Activated CD8-positive, alpha-beta T cell treated with anti-CD3 and anti-CD28 coated beads for 36 hours (primary cell): ENCODE measurements around the gene MORC4. TPM values are rescaled to one million over a fixed set of nuclear protein-coding genes. Genes with fewer than 3 reads are reported as not detected.

ENCODE experiments used
- ATAC-seq: fragments of 200-7000 bp; cut with Tn5 transposase; one replicate; pipeline ENCODE4 v1.10.0; 2021; ENCODE audit warnings: mild to moderate bottlenecking, moderate library complexity
- CTCF ChIA-PET: fragments of 350-600 bp; sonication (Branson Sonifier 250); formaldehyde crosslinking; loops from one replicate; lab custom pipeline; 2021; ENCODE audit warnings: antibody characterized with exemption; lab: Charles Lee
- POLR2A ChIA-PET: fragments of 350-600 bp; sonication (Branson Sonifier 250); formaldehyde crosslinking; loops from one replicate; lab custom pipeline; 2021; ENCODE audit warnings: antibody characterized with exemption; lab: Charles Lee
- DNase-seq: peaks from one replicate; pipeline ENCODE4 v3.0.0-alpha.2; 2020
- H3K27ac Mint-ChIP-seq: one replicate; pipeline ENCODE4 v1.8.0; 2021; ENCODE audit warnings: mild to moderate bottlenecking, mixed read lengths
- H3K27me3 Mint-ChIP-seq: one replicate; pipeline ENCODE4 v1.8.0; 2021; ENCODE audit warnings: mixed read lengths
- H3K36me3 Mint-ChIP-seq: one replicate; pipeline ENCODE4 v1.8.0; 2021; ENCODE audit warnings: low read depth, mixed read lengths
- H3K4me1 Mint-ChIP-seq: one replicate; pipeline ENCODE4 v1.8.0; 2021; ENCODE audit warnings: low read depth, mixed read lengths
- H3K4me3 Mint-ChIP-seq: one replicate; pipeline ENCODE4 v1.8.0; 2021; ENCODE audit warnings: mild to moderate bottlenecking, moderate library complexity, mixed read lengths
- H3K9me3 Mint-ChIP-seq: one replicate; pipeline ENCODE4 v1.8.0; 2021; ENCODE audit warnings: mixed read lengths
- CTCF ChIP-seq: fragments of 200-600 bp; IDR thresholded peaks from one replicate; pipeline ENCODE4 v1.8.0; 2022; ENCODE audit warnings: antibody characterized with exemption, mild to moderate bottlenecking
- intact Hi-C: fragments of 100-400 bp; cut with micrococcal nuclease; formaldehyde crosslinking; loops from one replicate; pipeline ENCODE4 v1.10.0; 2022
- total RNA-seq, 2 experiments: library from RNA; stranded (reverse); gene quantifications; one replicate each; pipeline ENCODE4 v1.2.3, GENCODE V29; 2021

The MORC4 gene
- total RNA-seq, 2 experiments from 2014 or later: 7.8 to 8.2 TPM

DNA sequence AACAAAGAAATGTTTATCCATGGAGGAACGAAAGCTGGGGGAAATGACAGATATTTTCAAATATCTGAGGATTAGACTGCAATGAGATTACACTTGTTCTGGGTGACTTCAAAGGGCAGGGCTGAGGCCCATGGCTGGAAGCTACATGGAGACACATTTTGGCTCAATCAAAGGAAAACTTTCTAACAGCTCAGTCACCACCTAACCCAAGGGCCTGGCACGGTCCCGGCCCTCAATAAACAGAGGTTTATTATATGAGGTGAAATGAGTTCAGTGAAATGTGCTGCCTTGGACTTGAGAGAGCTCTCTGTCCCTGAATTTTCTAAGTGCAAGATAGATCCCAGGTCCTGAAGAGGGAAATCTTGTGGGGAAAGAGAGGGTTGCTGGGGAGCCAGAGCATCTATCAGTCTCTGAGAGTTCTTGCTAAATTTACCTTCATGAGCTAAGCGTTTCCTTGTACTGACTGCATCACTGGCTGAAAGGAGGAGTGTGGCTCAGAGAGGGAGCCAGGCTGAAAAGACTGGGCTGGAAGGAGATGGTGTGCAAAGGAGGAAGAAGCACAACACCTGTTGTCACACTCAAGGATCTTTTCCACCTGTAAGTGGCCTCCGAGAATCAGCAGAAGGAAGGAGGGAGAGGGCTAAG, 94.8 kb downstream of the MORC4 start:
- Mint-ChIP-seq H3K27ac (no peak overlapping the region), H3K4me3 (no peak overlapping the region), H3K9me3 (no peaks in the 10 kb centered on the region), H3K36me3 (no peaks in the 10 kb centered on the region), H3K27me3 (no peaks in the 10 kb centered on the region), H3K4me1 (no peaks in the 10 kb centered on the region)
- TF ChIP-seq CTCF: no peak
- POLR2A ChIA-PET: no interaction called here
- intact Hi-C loops: no loop called here
- ATAC-seq (no peak), DNase-seq (no peak)
- CTCF ChIA-PET: interaction anchor here (4.3 kb wide), 1 partner anchor 11 kb away, joined by 22 read pairs; no protein-coding TSS in a partner anchor

DNA sequence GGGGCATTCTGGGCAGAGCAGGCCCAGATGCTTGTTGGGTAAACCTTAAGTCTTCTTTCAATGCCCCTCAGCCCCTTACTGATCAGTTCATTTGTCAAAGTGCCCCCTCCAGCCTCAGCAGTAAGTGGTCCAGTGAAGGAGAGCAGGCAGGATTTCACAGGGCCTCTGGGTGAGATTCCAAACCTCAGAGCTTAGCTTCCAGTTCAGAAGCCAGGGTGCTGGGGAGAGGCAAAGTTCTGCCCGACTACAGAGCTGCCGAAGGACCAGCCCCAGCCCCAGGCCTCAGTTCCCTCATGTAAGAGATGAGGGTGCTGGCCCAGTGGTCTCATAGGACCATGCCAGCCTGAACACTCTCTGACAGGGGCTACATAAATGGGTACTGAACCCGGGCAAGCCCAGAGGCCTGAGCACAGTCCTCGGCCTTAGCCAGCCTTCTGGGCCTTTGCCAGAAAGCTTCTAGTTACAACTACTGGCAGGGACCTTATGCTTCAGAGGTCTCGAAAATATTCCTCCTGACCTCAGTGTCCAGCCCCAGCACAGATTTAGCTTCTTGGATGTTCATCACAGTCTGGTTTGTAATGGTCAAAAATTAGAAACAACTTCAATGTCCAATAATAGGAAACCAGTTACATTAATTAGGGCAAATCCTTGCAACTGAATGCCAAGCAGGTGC, 96.0 kb downstream of the MORC4 start:
- H3K4me1 Mint-ChIP-seq: no peaks in the 10 kb centered on the region
- CTCF ChIA-PET: interaction anchor here (0.9 to 4.3 kb wide), 2 partner anchors 10 to 31 kb away, joined by 3 to 22 read pairs; no protein-coding TSS in a partner anchor
- POLR2A ChIA-PET: no interaction called here
- no peak for DNase-seq
- no peaks in the 10 kb centered on the region for H3K9me3 Mint-ChIP-seq
- H3K27me3 Mint-ChIP-seq: no peaks in the 10 kb centered on the region
- H3K36me3 Mint-ChIP-seq: no peaks in the 10 kb centered on the region
- intact Hi-C loops: no loop called here
- H3K27ac Mint-ChIP-seq: no peak overlapping the region
- no peak overlapping the region for H3K4me3 Mint-ChIP-seq
- ATAC-seq: no peak
- no peak for TF ChIP-seq CTCF

- H3K4me1 Mint-ChIP-seq: no peaks in the 10 kb centered on the region
- ATAC-seq: no peak
- H3K27ac Mint-ChIP-seq: no peak within 1 kb of the TSS
- CTCF ChIA-PET: interaction anchor here (0.9 to 4.3 kb wide), 2 partner anchors 9 to 31 kb away, joined by 3 to 22 read pairs; no protein-coding TSS in a partner anchor
- intact Hi-C loops: no loop called here
- H3K9me3 Mint-ChIP-seq: no peaks in the 10 kb centered on the region
- H3K27me3 Mint-ChIP-seq: no peaks in the 10 kb centered on the region
- H3K36me3 Mint-ChIP-seq: no peaks in the 10 kb centered on the region
- H3K4me3 Mint-ChIP-seq: no peak within 1 kb of the TSS
- POLR2A ChIA-PET: no interaction called here
- TF ChIP-seq CTCF: no peak
- no peak for DNase-seq
These were observed 96.7 kb downstream of the MORC4 start, which contains the start of gene RIPPLY1 for GRCh38 chrX:106903291-106903824. Gene RIPPLY1, minus strand, starts transcription at chrX:106903341. Its CDS starts 54 bp downstream, at chrX:106903287.

GRCh38 chrX:106902684-106903083, 97.3 kb downstream of the MORC4 start:
- H3K9me3 Mint-ChIP-seq: no peaks in the 10 kb centered on the region
- H3K4me1 Mint-ChIP-seq: no peaks in the 10 kb centered on the region
- no peak for TF ChIP-seq CTCF
- intact Hi-C loops: no loop called here
- H3K4me3 Mint-ChIP-seq: no peak overlapping the region
- no peak for ATAC-seq
- ChIA-PET CTCF (interaction anchor here (4.3 kb wide), 1 partner anchor 8 kb away, joined by 22 read pairs; no protein-coding TSS in a partner anchor), POLR2A (no interaction called here)
- DNase-seq: no peak
- no peaks in the 10 kb centered on the region for H3K36me3 Mint-ChIP-seq
- H3K27me3 Mint-ChIP-seq: no peaks in the 10 kb centered on the region
- H3K27ac Mint-ChIP-seq: no peak overlapping the region

GRCh38 chrX:106901781-106902219, 98.2 kb downstream of the MORC4 start:
- no peaks in the 10 kb centered on the region for H3K27me3 Mint-ChIP-seq
- ChIA-PET CTCF (no interaction called here), POLR2A (no interaction called here)
- no peaks in the 10 kb centered on the region for H3K36me3 Mint-ChIP-seq
- no peak for TF ChIP-seq CTCF
- H3K9me3 Mint-ChIP-seq: no peaks in the 10 kb centered on the region
- ATAC-seq (no peak), DNase-seq (no peak)
- H3K27ac Mint-ChIP-seq: no peak overlapping the region
- H3K4me1 Mint-ChIP-seq: no peaks in the 10 kb centered on the region
- no peak overlapping the region for H3K4me3 Mint-ChIP-seq
- intact Hi-C loops: no loop called here
